ENCODE results near the gene PI4KA. TPM values are rescaled to one million over a fixed set of nuclear protein-coding genes. Genes with fewer than 3 reads are reported as not detected.
"Not testable (repeated sequence)": the region's sequence is repeated elsewhere in the genome, so short reads cannot be mapped to it uniquely, and the experiment has no call there.

Gene PI4KA
- total and polyA plus RNA-seq, 2 of the 13 experiments (the other 11 are each of a cell fraction or from before 2014, with no cell fraction given): 27.4 to 56.4 TPM

DNA sequence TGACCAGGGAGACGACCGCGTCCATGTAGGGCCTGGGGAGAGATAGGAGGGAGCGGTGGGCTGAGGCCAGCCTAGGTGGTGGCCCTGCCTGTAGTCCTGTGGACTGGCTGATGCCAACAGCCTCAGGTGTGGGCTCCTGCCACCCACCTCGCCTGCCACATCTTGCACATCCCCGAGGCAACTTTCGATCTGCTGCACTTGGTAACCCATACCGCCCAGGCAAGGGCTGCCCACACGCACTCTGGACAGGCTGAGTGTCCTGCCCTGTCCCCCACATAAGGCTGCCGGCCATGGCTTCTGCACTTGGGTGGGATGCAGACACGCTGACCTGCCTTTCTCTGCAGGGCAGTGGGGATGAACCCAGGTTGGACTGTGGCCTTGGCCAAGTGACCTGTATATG is 148.6 kb downstream of the PI4KA start:
- ATAC-seq; H3K27me3 ChIP-seq (ENCODE audit: control insufficient read depth in 1 of 2, insufficient read depth in 2 of 2, low read length in 2 of 2); DNase-seq (ENCODE audit: low spot score); H4K20me1 ChIP-seq (ENCODE audit: insufficient read depth, low read length); H2AFZ ChIP-seq (ENCODE audit: low read length); H3K9ac ChIP-seq (ENCODE audit: insufficient read depth, low read depth, low read length); POLR2A ChIA-PET; in situ Hi-C loops (cut with HindIII; ENCODE audit: extremely low pct_ligation_motif_present, low pct_unique_long_range_greater_than_20kb); BruUV-seq (replicated peaks); H3K4me2 ChIP-seq (ENCODE audit: low read depth, low read length); CTCF ChIA-PET (ENCODE audit: low intra/inter-chr PET ratio, low total read pairs); intact Hi-C loops (cut with micrococcal nuclease; ENCODE audit: unreplicated experiment); H3K36me3 ChIP-seq (replicated peaks in 1 of 2; ENCODE audit: control insufficient read depth in 1 of 2, insufficient read depth in 2 of 2, low read length in 2 of 2); H3K9me3 ChIP-seq (ENCODE audit: low read length); FAIRE-seq; H3K79me2 ChIP-seq (ENCODE audit: insufficient read depth, low read length); H3K4me3 ChIP-seq (replicated peaks in 1 of 3; ENCODE audit: insufficient read depth in 1 of 3, low read depth in 2 of 3, low read length in 3 of 3); H3K27ac ChIP-seq (ENCODE audit: extremely low read length, insufficient read depth, low read length): not testable (repeated sequence)
- 83% methylated on average over 1 of the region's 11 CpGs for WGBS (ENCODE audit: low lambda C conversion rate)
- H3K4me1 ChIP-seq (ENCODE audit: insufficient read depth, low read length): peaks cover 24% of the 10 kb centered on the region

DNA sequence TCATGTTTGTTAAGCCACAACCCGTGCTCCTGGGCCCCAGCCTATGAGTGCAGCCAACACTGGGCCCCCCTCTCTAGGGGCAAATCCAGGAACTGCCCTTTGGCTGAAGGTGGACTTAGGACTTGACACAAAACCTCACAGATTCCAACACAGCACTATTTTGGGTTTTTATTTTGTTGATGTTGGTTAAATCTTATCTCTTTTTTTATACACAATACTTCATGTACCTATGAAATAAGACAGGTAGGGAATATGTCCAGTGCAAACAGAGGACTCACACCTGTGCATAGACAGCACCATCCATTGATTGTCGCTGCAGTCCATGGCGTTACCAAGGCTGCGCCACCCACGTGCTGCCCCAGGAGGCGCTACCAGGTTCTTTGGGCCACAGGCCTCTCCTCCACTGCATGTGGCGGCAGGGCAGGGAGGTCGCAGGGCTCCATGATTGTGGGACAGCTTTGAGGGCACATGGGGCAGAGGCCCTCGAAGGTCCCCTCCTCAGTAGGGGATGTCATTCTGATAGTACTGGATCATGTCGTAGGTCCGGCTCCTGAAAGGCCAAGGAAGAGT is 151.0 kb downstream of the PI4KA start:
- Histone ChIP-seq H3K4me1 (ENCODE audit: insufficient read depth, low read length) (peaks cover 24% of the 10 kb centered on the region), H3K4me2 (ENCODE audit: low read depth, low read length) (peak overlapping the region; percentile 23; the same call in 1 of the 2 replicates), H3K27ac (ENCODE audit: extremely low read length, insufficient read depth, low read length) (peak overlapping the region; percentile 34)
- H4K20me1 ChIP-seq (ENCODE audit: insufficient read depth, low read length); in situ Hi-C loops (cut with HindIII; ENCODE audit: extremely low pct_ligation_motif_present, low pct_unique_long_range_greater_than_20kb); H3K27me3 ChIP-seq (ENCODE audit: control insufficient read depth in 1 of 2, insufficient read depth in 2 of 2, low read length in 2 of 2); H3K4me3 ChIP-seq (replicated peaks in 1 of 3; ENCODE audit: insufficient read depth in 1 of 3, low read depth in 2 of 3, low read length in 3 of 3); intact Hi-C loops (cut with micrococcal nuclease; ENCODE audit: unreplicated experiment); H2AFZ ChIP-seq (ENCODE audit: low read length); CTCF ChIA-PET (ENCODE audit: low intra/inter-chr PET ratio, low total read pairs); FAIRE-seq; H3K79me2 ChIP-seq (ENCODE audit: insufficient read depth, low read length); H3K9ac ChIP-seq (ENCODE audit: insufficient read depth, low read depth, low read length); BruUV-seq (replicated peaks); DNase-seq (ENCODE audit: low spot score); POLR2A ChIA-PET; H3K9me3 ChIP-seq (ENCODE audit: low read length); H3K36me3 ChIP-seq (replicated peaks in 1 of 2; ENCODE audit: control insufficient read depth in 1 of 2, insufficient read depth in 2 of 2, low read length in 2 of 2): not testable (repeated sequence)
- peak; percentile 24 for ATAC-seq
- 100% methylated on average over 4 of the region's 11 CpGs for WGBS (ENCODE audit: low lambda C conversion rate)
- TF ChIP-seq, protein P1, sequence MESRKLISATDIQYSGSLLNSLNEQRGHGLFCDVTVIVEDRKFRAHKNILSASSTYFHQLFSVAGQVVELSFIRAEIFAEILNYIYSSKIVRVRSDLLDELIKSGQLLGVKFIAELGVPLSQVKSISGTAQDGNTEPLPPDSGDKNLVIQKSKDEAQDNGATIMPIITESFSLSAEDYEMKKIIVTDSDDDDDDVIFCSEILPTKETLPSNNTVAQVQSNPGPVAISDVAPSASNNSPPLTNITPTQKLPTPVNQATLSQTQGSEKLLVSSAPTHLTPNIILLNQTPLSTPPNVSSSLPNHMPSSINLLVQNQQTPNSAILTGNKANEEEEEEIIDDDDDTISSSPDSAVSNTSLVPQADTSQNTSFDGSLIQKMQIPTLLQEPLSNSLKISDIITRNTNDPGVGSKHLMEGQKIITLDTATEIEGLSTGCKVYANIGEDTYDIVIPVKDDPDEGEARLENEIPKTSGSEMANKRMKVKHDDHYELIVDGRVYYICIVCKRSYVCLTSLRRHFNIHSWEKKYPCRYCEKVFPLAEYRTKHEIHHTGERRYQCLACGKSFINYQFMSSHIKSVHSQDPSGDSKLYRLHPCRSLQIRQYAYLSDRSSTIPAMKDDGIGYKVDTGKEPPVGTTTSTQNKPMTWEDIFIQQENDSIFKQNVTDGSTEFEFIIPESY (CRISPR knock-in tag; IDR thresholded peaks at IDR 0.05): peak; percentile 99
- TF ChIP-seq HNF4A (CRISPR knock-in tag; IDR thresholded peaks at IDR 0.05): peak; percentile 40; the same call in 1 of the 2 replicates
- TF ChIP-seq, protein P2, sequence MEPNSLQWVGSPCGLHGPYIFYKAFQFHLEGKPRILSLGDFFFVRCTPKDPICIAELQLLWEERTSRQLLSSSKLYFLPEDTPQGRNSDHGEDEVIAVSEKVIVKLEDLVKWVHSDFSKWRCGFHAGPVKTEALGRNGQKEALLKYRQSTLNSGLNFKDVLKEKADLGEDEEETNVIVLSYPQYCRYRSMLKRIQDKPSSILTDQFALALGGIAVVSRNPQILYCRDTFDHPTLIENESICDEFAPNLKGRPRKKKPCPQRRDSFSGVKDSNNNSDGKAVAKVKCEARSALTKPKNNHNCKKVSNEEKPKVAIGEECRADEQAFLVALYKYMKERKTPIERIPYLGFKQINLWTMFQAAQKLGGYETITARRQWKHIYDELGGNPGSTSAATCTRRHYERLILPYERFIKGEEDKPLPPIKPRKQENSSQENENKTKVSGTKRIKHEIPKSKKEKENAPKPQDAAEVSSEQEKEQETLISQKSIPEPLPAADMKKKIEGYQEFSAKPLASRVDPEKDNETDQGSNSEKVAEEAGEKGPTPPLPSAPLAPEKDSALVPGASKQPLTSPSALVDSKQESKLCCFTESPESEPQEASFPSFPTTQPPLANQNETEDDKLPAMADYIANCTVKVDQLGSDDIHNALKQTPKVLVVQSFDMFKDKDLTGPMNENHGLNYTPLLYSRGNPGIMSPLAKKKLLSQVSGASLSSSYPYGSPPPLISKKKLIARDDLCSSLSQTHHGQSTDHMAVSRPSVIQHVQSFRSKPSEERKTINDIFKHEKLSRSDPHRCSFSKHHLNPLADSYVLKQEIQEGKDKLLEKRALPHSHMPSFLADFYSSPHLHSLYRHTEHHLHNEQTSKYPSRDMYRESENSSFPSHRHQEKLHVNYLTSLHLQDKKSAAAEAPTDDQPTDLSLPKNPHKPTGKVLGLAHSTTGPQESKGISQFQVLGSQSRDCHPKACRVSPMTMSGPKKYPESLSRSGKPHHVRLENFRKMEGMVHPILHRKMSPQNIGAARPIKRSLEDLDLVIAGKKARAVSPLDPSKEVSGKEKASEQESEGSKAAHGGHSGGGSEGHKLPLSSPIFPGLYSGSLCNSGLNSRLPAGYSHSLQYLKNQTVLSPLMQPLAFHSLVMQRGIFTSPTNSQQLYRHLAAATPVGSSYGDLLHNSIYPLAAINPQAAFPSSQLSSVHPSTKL (CRISPR knock-in tag; IDR thresholded peaks at IDR 0.05): 0 out of 2 replicates have a peak, but pooled peaks have one; percentile 6
- TF ChIP-seq, protein P3, sequence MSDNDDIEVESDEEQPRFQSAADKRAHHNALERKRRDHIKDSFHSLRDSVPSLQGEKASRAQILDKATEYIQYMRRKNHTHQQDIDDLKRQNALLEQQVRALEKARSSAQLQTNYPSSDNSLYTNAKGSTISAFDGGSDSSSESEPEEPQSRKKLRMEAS (IDR thresholded peaks at IDR 0.05): peak; percentile 27; the same call in 1 of the 2 replicates
- TF ChIP-seq, protein P4, sequence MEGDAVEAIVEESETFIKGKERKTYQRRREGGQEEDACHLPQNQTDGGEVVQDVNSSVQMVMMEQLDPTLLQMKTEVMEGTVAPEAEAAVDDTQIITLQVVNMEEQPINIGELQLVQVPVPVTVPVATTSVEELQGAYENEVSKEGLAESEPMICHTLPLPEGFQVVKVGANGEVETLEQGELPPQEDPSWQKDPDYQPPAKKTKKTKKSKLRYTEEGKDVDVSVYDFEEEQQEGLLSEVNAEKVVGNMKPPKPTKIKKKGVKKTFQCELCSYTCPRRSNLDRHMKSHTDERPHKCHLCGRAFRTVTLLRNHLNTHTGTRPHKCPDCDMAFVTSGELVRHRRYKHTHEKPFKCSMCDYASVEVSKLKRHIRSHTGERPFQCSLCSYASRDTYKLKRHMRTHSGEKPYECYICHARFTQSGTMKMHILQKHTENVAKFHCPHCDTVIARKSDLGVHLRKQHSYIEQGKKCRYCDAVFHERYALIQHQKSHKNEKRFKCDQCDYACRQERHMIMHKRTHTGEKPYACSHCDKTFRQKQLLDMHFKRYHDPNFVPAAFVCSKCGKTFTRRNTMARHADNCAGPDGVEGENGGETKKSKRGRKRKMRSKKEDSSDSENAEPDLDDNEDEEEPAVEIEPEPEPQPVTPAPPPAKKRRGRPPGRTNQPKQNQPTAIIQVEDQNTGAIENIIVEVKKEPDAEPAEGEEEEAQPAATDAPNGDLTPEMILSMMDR (CRISPR knock-in tag; IDR thresholded peaks at IDR 0.05): peak; percentile 35

Data from HepG2 (cell line).